OCI-M2 (cell line): ENCODE results near the gene SMIM14.
A peak's percentile ranks its signal among the peaks of the same experiment; 100 is the strongest.
"Not testable (repeated sequence)": the region's sequence is repeated elsewhere in the genome, so short reads cannot be mapped to it uniquely, and the experiment has no call there.

Experiments
- DNase-seq: peaks from one replicate; lab custom pipeline; 2025; ENCODE audit not compliant: unreplicated experiment; lab: John Stamatoyannopoulos, UW

Gene SMIM14

GRCh38 chr4:39533541-39533940 is 105.1 kb downstream of the SMIM14 start:
- DNase-seq, result no peak

GRCh38 chr4:39532237-39532636 is 106.4 kb downstream of the SMIM14 start:
- DNase-seq, result not testable (repeated sequence)

DNA sequence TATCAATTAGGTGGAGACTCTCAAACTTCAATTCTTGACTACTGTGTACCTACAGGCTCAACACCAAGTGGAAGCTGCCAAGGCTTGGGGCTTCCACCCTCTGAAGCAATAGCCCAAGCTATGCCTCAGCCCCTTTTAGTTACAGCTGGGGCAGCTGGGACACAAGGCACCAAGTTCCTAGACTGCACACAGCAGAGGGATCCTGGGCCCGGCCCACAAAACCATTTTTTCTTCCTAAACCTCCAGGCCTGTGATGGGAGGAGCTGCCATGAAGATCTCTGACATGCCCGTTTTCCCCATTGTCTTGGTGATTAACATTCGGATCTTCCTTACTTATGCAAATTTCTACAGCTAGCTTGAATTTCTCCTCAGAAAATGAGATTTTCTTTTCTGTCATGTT is 108.0 kb downstream of the SMIM14 start:
- no peak for DNase-seq

GRCh38 chr4:39529534-39529933 is 109.1 kb downstream of the SMIM14 start:
- no peak for DNase-seq

- no peak for DNase-seq
These were observed 110.6 kb downstream of the SMIM14 start for GRCh38 chr4:39528061-39528465.

DNA sequence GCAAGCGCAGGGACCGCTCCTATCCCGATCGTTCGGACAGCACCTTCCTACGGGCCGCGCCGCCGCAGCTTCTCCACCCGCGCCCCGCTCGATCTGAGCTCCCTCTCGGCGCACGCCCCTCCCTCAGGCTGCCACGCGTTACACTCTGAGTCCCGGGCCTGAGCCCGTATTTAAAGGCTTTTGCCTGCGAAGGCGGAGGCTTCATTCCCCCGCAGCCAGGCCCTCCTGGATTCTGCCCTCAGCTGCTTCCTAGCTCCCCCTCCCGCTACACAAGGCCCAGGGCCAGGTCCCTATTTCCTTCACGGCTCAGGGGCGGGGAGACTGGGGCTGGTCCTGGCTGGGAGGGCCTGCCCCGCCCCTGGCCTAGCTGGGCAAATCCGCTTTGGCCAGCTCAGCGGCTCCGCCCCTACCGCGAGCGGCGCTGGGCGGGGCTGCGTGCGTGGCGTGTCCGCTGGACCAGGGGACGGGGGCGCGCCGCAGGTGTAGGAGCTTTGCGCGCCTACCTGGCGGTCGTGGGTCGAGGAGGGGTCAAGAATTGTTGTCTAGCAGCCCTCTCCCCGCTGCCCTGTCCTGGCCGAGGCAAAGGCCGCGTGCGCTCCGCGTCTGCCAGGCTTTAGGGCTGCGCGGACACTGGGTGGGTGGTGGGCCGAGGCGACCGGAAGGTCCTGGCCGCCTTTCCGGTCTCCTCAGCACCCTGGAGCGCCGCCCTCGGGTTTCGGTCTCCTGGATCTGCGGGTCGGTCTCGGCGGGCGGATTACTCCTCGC is 111.2 kb downstream of the SMIM14 start, which contains the start of gene UGDH:
Gene UGDH (minus strand): TSS at position 144 of the 765 bp plus-strand sequence. CDS start 5,927 bp downstream, outside the sequence.
- peak; percentile 52 for DNase-seq

GRCh38 chr4:39526765-39527295 is 111.8 kb downstream of the SMIM14 start:
- DNase-seq, result no peak

DNA sequence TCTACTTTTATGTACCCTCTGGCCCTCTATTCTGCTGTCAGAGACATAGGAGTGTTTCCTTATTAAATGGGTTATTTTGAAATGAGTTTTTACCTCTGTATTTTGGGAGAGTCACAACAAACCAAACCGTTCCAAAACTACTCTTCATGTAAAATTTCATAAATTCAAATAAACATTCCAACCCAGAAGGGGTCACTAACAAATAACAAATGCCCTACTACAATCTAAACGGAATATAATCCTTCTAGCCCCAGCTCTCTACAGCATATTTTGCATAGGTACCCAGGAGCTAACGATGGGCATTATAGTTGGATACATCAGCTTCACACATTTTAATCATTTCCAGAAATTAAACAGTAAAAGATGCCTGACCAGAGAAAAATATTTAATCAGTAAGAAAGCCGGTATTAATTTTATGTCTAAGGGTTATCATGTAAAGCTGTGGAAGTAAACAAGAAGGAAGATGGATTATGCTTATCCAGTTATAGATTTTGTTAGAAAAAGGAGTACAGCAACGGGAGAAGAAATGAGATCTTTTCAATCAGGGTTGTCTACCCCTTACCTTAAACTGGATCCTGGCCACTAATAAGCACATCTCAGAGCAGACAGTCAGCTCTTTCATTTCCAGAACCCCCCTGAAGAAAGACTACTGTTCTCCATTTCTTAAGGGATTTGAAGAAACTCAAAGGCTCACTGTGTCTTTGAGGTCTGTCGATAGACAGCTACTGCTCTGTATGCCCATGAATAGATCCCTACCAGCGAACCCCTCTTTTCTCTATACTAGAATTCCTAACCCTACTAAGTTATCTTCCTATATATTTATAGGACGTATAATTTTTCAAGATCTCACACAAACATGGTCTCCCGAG is 112.6 kb downstream of the SMIM14 start:
- no peak for DNase-seq

DNA sequence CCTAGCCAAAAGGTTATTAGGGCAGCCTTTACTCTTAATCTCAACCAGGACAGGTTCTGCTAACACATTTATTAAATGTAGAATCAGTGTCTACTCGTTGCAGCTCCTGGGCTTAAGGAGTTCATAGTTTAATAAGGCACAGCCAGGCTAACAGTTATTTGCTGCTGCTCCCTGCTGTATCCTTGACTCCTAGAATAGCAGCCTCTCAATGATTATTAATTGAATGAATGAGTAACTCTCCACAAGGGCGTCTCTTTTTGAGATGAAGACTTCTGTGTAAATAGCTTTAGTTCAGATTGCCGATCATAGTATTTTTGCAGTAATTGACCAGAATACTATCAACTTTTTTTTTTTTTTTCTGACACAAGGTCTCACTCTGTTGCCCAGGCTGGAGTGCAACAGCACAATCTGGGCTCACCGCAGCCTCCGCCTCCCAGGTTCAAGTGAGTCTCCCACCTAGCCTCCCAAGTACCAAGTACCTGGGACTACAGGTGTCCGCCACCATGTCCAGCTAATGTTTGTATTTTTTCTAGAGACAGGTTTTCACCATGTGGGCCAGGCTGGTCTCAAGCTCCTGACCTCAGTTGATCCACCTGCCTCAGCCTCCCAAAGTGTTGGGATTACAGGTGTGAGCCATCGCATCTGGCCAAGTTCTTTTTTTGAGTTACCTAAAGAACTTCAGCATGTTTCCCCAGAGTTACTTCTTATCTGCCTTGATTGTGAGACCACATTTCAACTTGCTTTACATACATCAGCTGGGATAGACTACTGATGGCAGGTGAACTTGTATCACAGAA is 114.3 kb downstream of the SMIM14 start:
- no peak for DNase-seq

- DNase-seq, result no peak
These were observed 116.6 kb downstream of the SMIM14 start for GRCh38 chr4:39522068-39522467.

GRCh38 chr4:39521253-39521919 is 117.3 kb downstream of the SMIM14 start:
- DNase-seq, result no peak

DNA sequence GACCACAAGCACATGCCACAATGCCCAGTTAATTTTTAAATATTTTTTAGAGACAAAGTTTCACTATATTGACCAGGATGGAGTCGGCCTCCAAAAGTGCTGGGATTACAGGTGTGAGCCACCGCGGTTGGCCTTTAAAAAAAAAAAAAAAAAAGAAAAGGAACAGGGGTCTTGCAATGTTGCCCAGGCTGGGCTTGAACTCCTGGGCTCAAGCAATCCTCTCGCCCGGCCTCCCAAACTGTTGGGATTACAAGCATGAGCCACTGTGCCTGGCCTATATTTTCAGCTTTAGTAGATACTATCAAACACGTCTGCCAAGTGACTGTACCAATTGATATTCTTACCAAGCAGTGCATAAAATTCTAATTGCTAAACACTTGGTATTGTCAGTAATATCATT is 120.2 kb downstream of the SMIM14 start:
- no peak for DNase-seq

GRCh38 chr4:39516407-39516966 is 122.2 kb downstream of the SMIM14 start:
- DNase-seq, result no peak

DNA sequence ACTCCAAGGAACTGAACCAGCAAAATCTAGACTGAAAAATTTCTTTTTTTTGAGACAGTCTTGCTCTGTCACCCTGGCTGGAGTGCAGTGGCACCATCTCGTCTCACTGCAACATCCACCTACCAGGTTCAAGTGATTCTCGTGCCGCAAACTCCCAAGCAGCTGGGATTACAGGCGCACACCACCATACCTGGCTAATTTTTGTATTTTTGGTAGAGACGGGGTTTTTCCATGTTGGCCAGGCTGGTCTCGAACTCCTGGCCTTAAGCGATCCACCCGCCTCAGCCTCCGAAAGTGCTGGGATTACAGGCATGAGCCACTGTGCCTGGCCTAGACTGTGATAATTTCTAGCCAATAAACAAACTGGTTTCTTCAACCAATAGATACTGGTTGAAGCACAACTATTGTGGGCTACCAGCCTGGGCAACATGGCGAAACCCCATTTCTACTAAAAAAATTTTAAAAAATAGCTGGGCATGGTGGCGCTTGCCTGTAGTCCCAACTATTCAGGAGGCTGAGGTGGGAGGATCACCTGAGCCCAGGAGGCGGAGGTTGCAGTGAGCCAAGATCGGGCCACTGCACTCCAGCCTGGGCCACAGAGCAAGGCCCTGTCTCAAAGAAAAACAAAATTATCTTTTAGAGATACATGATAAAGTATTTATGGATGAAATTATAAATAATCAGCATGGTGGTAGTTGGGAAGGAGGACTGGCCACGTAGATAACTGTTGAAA is 122.8 kb downstream of the SMIM14 start:
- not testable (repeated sequence) for DNase-seq

- DNase-seq, result no peak
These were observed 123.7 kb downstream of the SMIM14 start for GRCh38 chr4:39514888-39515401.

- not testable (repeated sequence) for DNase-seq
These were observed 124.4 kb downstream of the SMIM14 start for GRCh38 chr4:39514266-39514665.

DNA sequence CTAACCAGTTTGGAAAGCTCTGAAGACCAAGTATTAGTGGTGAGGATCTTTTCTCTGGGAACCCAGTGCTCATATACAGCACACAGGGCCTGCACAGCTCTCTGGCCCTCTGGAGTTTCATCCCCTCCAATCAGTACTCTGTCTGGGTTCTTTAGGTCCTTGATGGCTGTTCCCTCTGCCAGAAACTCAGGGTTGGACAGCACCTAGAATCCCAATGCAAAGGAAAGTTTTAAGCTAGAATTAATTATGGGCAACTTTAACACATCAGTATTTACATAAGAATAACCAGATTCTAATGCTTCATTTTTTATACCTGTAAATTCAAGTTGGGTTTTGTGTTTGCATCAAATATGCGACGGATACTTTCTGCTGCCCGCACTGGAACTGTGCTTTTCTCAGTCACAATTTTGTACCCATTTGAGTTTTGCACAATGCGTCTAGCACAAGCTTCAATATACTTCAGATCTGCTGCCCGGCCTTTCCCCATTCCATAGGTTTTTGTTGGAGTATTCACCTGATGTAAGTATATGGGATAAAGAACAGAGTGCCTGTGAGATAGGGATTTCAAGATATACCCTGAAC is 128.2 kb downstream of the SMIM14 start:
- DNase-seq, result no peak

- no peak for DNase-seq
These were observed 133.1 kb downstream of the SMIM14 start for GRCh38 chr4:39505581-39505980.

GRCh38 chr4:39504538-39504937 is 134.1 kb downstream of the SMIM14 start:
- DNase-seq, result no peak
